ENCODE results near the gene AKAP13. TPM values are rescaled to one million over a fixed set of nuclear protein-coding genes. Genes with fewer than 3 reads are reported as not detected.

The AKAP13 gene
- total and polyA plus RNA-seq, 2 of the 8 experiments (the other 6 are each of a cell fraction or from before 2014, with no cell fraction given): 14.0 to 46.2 TPM

- H3K4me3 ChIP-seq (ENCODE audit: extremely low read depth in 1 of 4, insufficient read depth in 2 of 4, low read depth in 3 of 4, low read length in 4 of 4): no peak overlapping the region
- H3K27me3 ChIP-seq (replicated peaks in 1 of 4; ENCODE audit: control insufficient read depth in 3 of 4, extremely low read depth in 1 of 4, insufficient read depth in 3 of 4, low read length in 3 of 4): no peaks in the 10 kb centered on the region
- no peak overlapping the region for H4K8ac ChIP-seq (ENCODE audit: extremely low read depth, insufficient read depth, low read length)
- FAIRE-seq (no peak), DNase-seq (ENCODE audit: low read depth in 1 of 2, low spot score in 2 of 2) (no peak)
- no peak overlapping the region for H4K5ac ChIP-seq (ENCODE audit: insufficient read length, low read depth, low read length)
- H2AK5ac ChIP-seq (ENCODE audit: low read depth, low read length): no peak overlapping the region
- H4K20me1 ChIP-seq (replicated peaks in 1 of 2; ENCODE audit: control insufficient read depth in 1 of 2, insufficient read depth in 2 of 2, low read length in 2 of 2): peaks cover 7 to 14% of the 10 kb centered on the region in 2 experiments
- H3K23ac ChIP-seq (ENCODE audit: insufficient read length): no peak overlapping the region
- no peak overlapping the region for H4K91ac ChIP-seq (replicated peaks; ENCODE audit: insufficient read length, low read length)
- H2BK15ac ChIP-seq (ENCODE audit: low read length): no peak overlapping the region
- H3K4me2 ChIP-seq (ENCODE audit: insufficient read depth in 1 of 2, low read depth in 2 of 2, low read length in 2 of 2): no peak overlapping the region
- H2BK12ac ChIP-seq (ENCODE audit: low read depth, low read length): no peak overlapping the region
- H3K18ac ChIP-seq (ENCODE audit: extremely low read depth, low read length): no peak overlapping the region
- no peak overlapping the region for H3K4ac ChIP-seq (replicated peaks; ENCODE audit: insufficient read length, low read depth, low read length)
- H2AFZ ChIP-seq (ENCODE audit: low read length): no peak overlapping the region
- H3K79me1 ChIP-seq (ENCODE audit: low read depth, low read length): peaks cover 6% of the 10 kb centered on the region
- no peak overlapping the region for H3K9ac ChIP-seq (replicated peaks in 1 of 4; ENCODE audit: extremely low read depth in 1 of 4, low read depth in 3 of 4, low read length in 3 of 4)
- H2BK20ac ChIP-seq (ENCODE audit: low read length): no peak overlapping the region
- WGBS, 2 experiments (ENCODE audit: extremely low coverage in 1 of 2, insufficient coverage in 1 of 2, insufficient read length in 1 of 2, insufficient replicate concordance in 2 of 2, low coverage in 1 of 2, low lambda C conversion rate in 2 of 2, missing lambda C conversion rate in 1 of 2): 88% methylated on average over 2 of the region's 2 CpGs; no CpG with 5 or more reads in 1 of the 2 experiments
- CTCF ChIA-PET (ENCODE audit: partially characterized antibody): interaction anchor here (0.9 to 3.9 kb wide), 6 partner anchors 9 to 76 kb away, joined by 3 to 28 read pairs (median 4); no protein-coding TSS in a partner anchor
- no peak overlapping the region for H3K14ac ChIP-seq (ENCODE audit: insufficient read length)
- H3K36me3 ChIP-seq (ENCODE audit: control insufficient read depth in 2 of 4, insufficient read depth in 4 of 4, low read length in 3 of 4): no peaks in the 10 kb centered on the region
- H3K4me1 ChIP-seq (replicated peaks in 1 of 4; ENCODE audit: control insufficient read depth in 3 of 4, insufficient read depth in 4 of 4, low read length in 3 of 4): peaks cover 0 to 7% (median 6%) of the 10 kb centered on the region in 4 experiments; a peak in 4 of 7 replicates
- peaks cover 0 to 77% of the 10 kb centered on the region in 2 experiments; a peak in 3 of 4 replicates for H3K79me2 ChIP-seq (ENCODE audit: control insufficient read depth in 1 of 2, insufficient read depth in 2 of 2, low read length in 2 of 2)
- H3K23me2 ChIP-seq (ENCODE audit: low read depth, low read length): no peaks in the 10 kb centered on the region
- H3K56ac ChIP-seq (replicated peaks; ENCODE audit: insufficient read length, low read depth, low read length): no peak overlapping the region
- POLR2A ChIA-PET (ENCODE audit: partially characterized antibody): no interaction called here
- H3K9me3 ChIP-seq (ENCODE audit: insufficient read depth in 2 of 2, low read depth in 1 of 2, low read length in 1 of 2): no peaks in the 10 kb centered on the region
- no peak overlapping the region for H2BK5ac ChIP-seq (ENCODE audit: low read depth, low read length)
- H2BK120ac ChIP-seq (replicated peaks; ENCODE audit: low read depth, low read length): no peak overlapping the region
- H3K27ac ChIP-seq (ENCODE audit: low read depth, low read length): no peak overlapping the region
- TF ChIP-seq RFX5 (IDR thresholded peaks at IDR 0.05; ENCODE audit: borderline replicate concordance, low read depth, low read length) (no peak), MAX (IDR thresholded peaks at IDR 0.05) (no peak), HDAC2 (IDR thresholded peaks at IDR 0.05; ENCODE audit: borderline replicate concordance in 1 of 2, low read depth in 2 of 2, low read length in 2 of 2) (no peak), NRF1 (IDR thresholded peaks at IDR 0.05; ENCODE audit: low read depth, low read length) (no peak), CTCF (IDR thresholded peaks at IDR 0.05; ENCODE audit: control extremely low read depth in 1 of 3, insufficient read depth in 1 of 3, low read depth in 1 of 3, low read length in 3 of 3) (no peak), TBP (IDR thresholded peaks at IDR 0.05; ENCODE audit: low read depth, low read length) (no peak), TEAD4 (IDR thresholded peaks at IDR 0.05; ENCODE audit: low read depth, low read length) (no peak), TCF12 (IDR thresholded peaks at IDR 0.05; ENCODE audit: low read depth, low read length) (no peak), EGR1 (IDR thresholded peaks at IDR 0.05; ENCODE audit: borderline replicate concordance, low read depth, low read length) (no peak), GTF2F1 (IDR thresholded peaks at IDR 0.05; ENCODE audit: borderline replicate concordance, low read depth, low read length) (no peak), ZNF274 (IDR thresholded peaks at IDR 0.05; ENCODE audit: borderline replicate concordance, extremely low read depth, low read length) (no peak)
Observed at GRCh38 chr15:85477061-85477460, 96.7 kb downstream of the AKAP13 start.

Data from H1 (cell line).